ENCODE results near the gene FOXQ1.

The FOXQ1 gene

GRCh38 chr6:1310628-1311399 lies 1.1 kb upstream of the FOXQ1 start:
- Histone ChIP-seq H3K27ac (no peak overlapping the region), H3K79me2 (no peaks in the 10 kb centered on the region), H3K4me1 (no peaks in the 10 kb centered on the region), H2AFZ (peak overlapping the region; percentile 53), H3K9ac (no peak overlapping the region), H3K36me3 (ENCODE audit: control insufficient read depth, insufficient read depth, low read length) (no peaks in the 10 kb centered on the region), H3K4me2 (ENCODE audit: low read length) (peak overlapping the region; percentile 72), H3K4me3 (ENCODE audit: low read depth, low read length) (peak overlapping the region; percentile 52), H3K9me3 (ENCODE audit: control insufficient read depth, low read length) (no peaks in the 10 kb centered on the region), H3K27me3 (ENCODE audit: control insufficient read depth, insufficient read depth, low read length) (peaks cover 8% of the 10 kb centered on the region)
- TF ChIP-seq CTCF (IDR thresholded peaks at IDR 0.05), result no peak

- no peak overlapping the region for H3K9ac ChIP-seq
- H3K27ac ChIP-seq, result no peak overlapping the region
- no peaks in the 10 kb centered on the region for H3K4me1 ChIP-seq
- no peaks in the 10 kb centered on the region for H3K9me3 ChIP-seq (ENCODE audit: control insufficient read depth, low read length)
- no peaks in the 10 kb centered on the region for H3K36me3 ChIP-seq (ENCODE audit: control insufficient read depth, insufficient read depth, low read length)
- H3K79me2 ChIP-seq, result no peaks in the 10 kb centered on the region
- no peak overlapping the region for H2AFZ ChIP-seq
- peak overlapping the region; percentile 52 for H3K4me3 ChIP-seq (ENCODE audit: low read depth, low read length)
- H3K4me2 ChIP-seq (ENCODE audit: low read length), result peak overlapping the region; percentile 72
- TF ChIP-seq CTCF (IDR thresholded peaks at IDR 0.05), result no peak
- H3K27me3 ChIP-seq (ENCODE audit: control insufficient read depth, insufficient read depth, low read length), result peaks cover 10% of the 10 kb centered on the region
These were observed 240 bp downstream of the FOXQ1 start for GRCh38 chr6:1312203-1312472.

GRCh38 chr6:1312473-1313367 lies 822 bp downstream of the FOXQ1 start:
- H3K4me3 ChIP-seq (ENCODE audit: low read depth, low read length), result no peak overlapping the region
- no peaks in the 10 kb centered on the region for H3K4me1 ChIP-seq
- no peak for TF ChIP-seq CTCF (IDR thresholded peaks at IDR 0.05)
- H3K27me3 ChIP-seq (ENCODE audit: control insufficient read depth, insufficient read depth, low read length), result peaks cover 10% of the 10 kb centered on the region
- no peaks in the 10 kb centered on the region for H3K79me2 ChIP-seq
- no peaks in the 10 kb centered on the region for H3K36me3 ChIP-seq (ENCODE audit: control insufficient read depth, insufficient read depth, low read length)
- H3K9me3 ChIP-seq (ENCODE audit: control insufficient read depth, low read length), result no peaks in the 10 kb centered on the region
- peak overlapping the region; percentile 72 for H3K4me2 ChIP-seq (ENCODE audit: low read length)
- H3K27ac ChIP-seq, result no peak overlapping the region
- no peak overlapping the region for H2AFZ ChIP-seq
- H3K9ac ChIP-seq, result no peak overlapping the region

GRCh38 chr6:1313384-1313766 lies 1.5 kb downstream of the FOXQ1 start:
- no peak for TF ChIP-seq CTCF (IDR thresholded peaks at IDR 0.05)
- no peak overlapping the region for H3K9ac ChIP-seq
- no peaks in the 10 kb centered on the region for H3K9me3 ChIP-seq (ENCODE audit: control insufficient read depth, low read length)
- H3K36me3 ChIP-seq (ENCODE audit: control insufficient read depth, insufficient read depth, low read length), result no peaks in the 10 kb centered on the region
- H3K4me3 ChIP-seq (ENCODE audit: low read depth, low read length), result no peak overlapping the region
- no peaks in the 10 kb centered on the region for H3K79me2 ChIP-seq
- no peak overlapping the region for H3K4me2 ChIP-seq (ENCODE audit: low read length)
- peaks cover 10% of the 10 kb centered on the region for H3K27me3 ChIP-seq (ENCODE audit: control insufficient read depth, insufficient read depth, low read length)
- H3K27ac ChIP-seq, result no peak overlapping the region
- no peaks in the 10 kb centered on the region for H3K4me1 ChIP-seq
- H2AFZ ChIP-seq, result no peak overlapping the region

Data from parathyroid adenoma (tissue), 2 donors.